HG02763 (cell line): ENCODE results near the gene LTN1.

Source experiments
- ATAC-seq: cut with Tn5 transposase; IDR thresholded peaks from one replicate; pipeline ENCODE4 v1.9.1; 2021; ENCODE audit warnings: mild to moderate bottlenecking, moderate library complexity; ENCODE audit not compliant: unreplicated experiment

Gene LTN1

GRCh38 chr21:28986677-28987076 is 6.0 kb downstream of the LTN1 start:
- no peak for ATAC-seq

- ATAC-seq: no peak
These were observed 10.0 kb downstream of the LTN1 start for GRCh38 chr21:28982637-28983036.

GRCh38 chr21:28979092-28979491 is 13.6 kb downstream of the LTN1 start:
- ATAC-seq: no peak

GRCh38 chr21:28975397-28975796 is 17.3 kb downstream of the LTN1 start:
- ATAC-seq: no peak

- no peak for ATAC-seq
These were observed 18.0 kb downstream of the LTN1 start for GRCh38 chr21:28974531-28975227.

GRCh38 chr21:28972398-28972797 is 20.3 kb downstream of the LTN1 start:
- no peak for ATAC-seq

- no peak for ATAC-seq
These were observed 21.5 kb downstream of the LTN1 start for GRCh38 chr21:28971171-28971570.

- ATAC-seq: no peak
These were observed 28.8 kb downstream of the LTN1 start for GRCh38 chr21:28963831-28964230.

- ATAC-seq: no peak
These were observed 30.2 kb downstream of the LTN1 start for GRCh38 chr21:28962465-28962864.

GRCh38 chr21:28961927-28962326 is 30.8 kb downstream of the LTN1 start:
- ATAC-seq: no peak

GRCh38 chr21:28960245-28960644 is 32.4 kb downstream of the LTN1 start:
- no peak for ATAC-seq

GRCh38 chr21:28959367-28960099 is 33.1 kb downstream of the LTN1 start:
- no peak for ATAC-seq

- no peak for ATAC-seq
These were observed 39.4 kb downstream of the LTN1 start for GRCh38 chr21:28953247-28953646.

GRCh38 chr21:28952686-28953085 is 40.0 kb downstream of the LTN1 start:
- no peak for ATAC-seq

GRCh38 chr21:28949318-28949717 is 43.4 kb downstream of the LTN1 start:
- ATAC-seq: no peak

GRCh38 chr21:28944296-28944695 is 48.4 kb downstream of the LTN1 start:
- no peak for ATAC-seq

GRCh38 chr21:28943631-28944030 is 49.0 kb downstream of the LTN1 start:
- no peak for ATAC-seq

- ATAC-seq: no peak
These were observed 54.0 kb downstream of the LTN1 start for GRCh38 chr21:28938726-28939125.

- ATAC-seq: no peak
These were observed 54.9 kb downstream of the LTN1 start for GRCh38 chr21:28937737-28938136.

- no peak for ATAC-seq
These were observed 56.0 kb downstream of the LTN1 start for GRCh38 chr21:28936721-28937120.

GRCh38 chr21:28936036-28936435 is 56.6 kb downstream of the LTN1 start:
- no peak for ATAC-seq

GRCh38 chr21:28932717-28933116 is 60.0 kb downstream of the LTN1 start:
- ATAC-seq: no peak
